GM23248 (cell line): ENCODE results near the gene IQCN.

ENCODE experiments used
- EZH2 ChIP-seq: fragments of 200-600 bp; sonication (generic); IDR thresholded peaks from 2 replicates; pipeline ENCODE4 v1.6.1; 2018; ENCODE audit warnings: antibody characterized with exemption, mild to moderate bottlenecking; ENCODE audit not compliant: insufficient read depth, poor library complexity, severe bottlenecking
- EZH2phosphoT487 ChIP-seq: fragments of 200-600 bp; sonication (generic); IDR thresholded peaks from 2 replicates; pipeline ENCODE4 v1.6.1; 2018; ENCODE audit warnings: antibody characterized with exemption, moderate library complexity, mild to moderate bottlenecking, low read depth; ENCODE audit not compliant: insufficient read depth

DNA sequence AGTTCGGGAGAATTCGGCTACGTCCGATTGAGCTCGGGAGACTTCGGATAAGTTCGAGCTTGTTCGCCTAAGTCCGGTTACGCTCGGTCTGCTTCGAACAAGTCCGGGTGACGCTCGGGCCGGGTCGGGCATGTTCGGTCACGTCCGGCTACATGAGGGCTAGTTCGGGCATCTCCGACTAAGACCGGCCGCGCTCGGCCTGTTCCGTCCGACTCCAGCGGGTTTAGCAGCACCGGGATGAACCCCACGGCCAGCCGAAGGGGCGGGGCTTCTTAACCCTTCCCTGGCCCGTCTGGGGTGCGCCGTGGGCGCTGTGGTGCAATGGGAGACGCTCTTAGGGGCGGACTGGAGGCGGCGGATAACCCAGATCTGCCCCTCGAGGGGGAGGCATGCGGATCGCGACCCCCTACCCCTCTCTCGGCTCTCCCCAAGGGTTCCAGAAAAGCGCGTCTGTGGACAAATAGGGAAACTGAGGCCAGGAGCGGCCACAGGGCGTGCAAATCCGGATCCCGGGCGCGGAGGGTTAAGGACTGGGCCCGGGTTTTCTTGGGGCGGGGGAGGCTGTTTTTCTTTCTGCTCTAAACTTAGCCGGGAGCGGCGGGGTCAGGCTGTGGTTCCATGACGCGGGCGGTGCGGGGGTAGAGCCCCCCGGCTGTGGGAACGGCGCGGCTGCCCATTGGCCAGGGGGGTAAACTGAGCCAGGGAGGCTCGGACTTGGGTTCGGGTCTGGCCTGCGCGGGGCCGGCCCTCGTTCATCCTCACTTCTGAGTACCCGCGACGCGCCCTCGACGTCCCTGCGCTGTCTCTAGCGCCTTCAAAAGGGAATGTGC, 49.5 kb downstream of the IQCN start:
- TF ChIP-seq EZH2 (no peak), EZH2phosphoT487 (no peak)
